Loucy (cell line): ENCODE data around the gene E2F1.

Experiments
- H2AFZ ChIP-seq: fragments of 200-600 bp; sonication (generic); 2 replicates; pipeline ENCODE4 v1.6.0; 2016; ENCODE audit warnings: antibody characterized with exemption, mild to moderate bottlenecking, low read length, moderate library complexity
- H3F3A ChIP-seq: fragments of 200-600 bp; 2 replicates; pipeline ENCODE4 v1.6.0; 2016; ENCODE audit warnings: antibody characterized with exemption, low read depth, mild to moderate bottlenecking
- H3K27me3 ChIP-seq: fragments of 200-600 bp; sonication (generic); 2 replicates; pipeline ENCODE4 v1.6.1; 2014; ENCODE audit warnings: low read length, mild to moderate bottlenecking; ENCODE audit not compliant: insufficient read depth, poor library complexity, severe bottlenecking
- H3K36me3 ChIP-seq: fragments of 200-600 bp; sonication (generic); 2 replicates; pipeline ENCODE4 v1.6.1; 2016; ENCODE audit warnings: low read length; ENCODE audit not compliant: insufficient read depth
- H3K4me1 ChIP-seq: fragments of 200-600 bp; sonication (generic); 2 replicates; pipeline ENCODE4 v1.5.1; 2014; ENCODE audit warnings: low read length, mild to moderate bottlenecking; ENCODE audit not compliant: insufficient read depth, poor library complexity, severe bottlenecking
- H3K4me2 ChIP-seq: fragments of 200-600 bp; sonication (generic); 2 replicates; pipeline ENCODE4 v1.6.0; 2014; ENCODE audit warnings: antibody characterized with exemption, low read length, low read depth, mild to moderate bottlenecking; ENCODE audit not compliant: poor library complexity, severe bottlenecking
- H3K4me3 ChIP-seq: fragments of 200-600 bp; sonication (generic); 2 replicates; pipeline ENCODE4 v1.5.1; 2014; ENCODE audit warnings: low read length, mild to moderate bottlenecking, mixed read lengths; ENCODE audit not compliant: poor library complexity, severe bottlenecking
- H3K79me2 ChIP-seq: fragments of 200-600 bp; sonication (generic); 2 replicates; pipeline ENCODE4 v1.6.1; 2014; ENCODE audit warnings: low read length; ENCODE audit not compliant: insufficient read depth
- H3K9ac ChIP-seq: fragments of 200-600 bp; sonication (generic); 2 replicates; pipeline ENCODE4 v1.6.0; 2014; ENCODE audit warnings: mild to moderate bottlenecking, low read depth, low read length, moderate library complexity; ENCODE audit not compliant: poor library complexity, severe bottlenecking
- H3K9me2 ChIP-seq: fragments of 200-600 bp; sonication (generic); replicated peaks from 2 replicates; pipeline ENCODE4 v1.6.1; 2016; ENCODE audit warnings: low read depth, low read length, mixed read lengths
- H3K9me3 ChIP-seq: fragments of 200-600 bp; sonication (generic); 2 replicates; pipeline ENCODE4 v1.6.1; 2014; ENCODE audit warnings: mild to moderate bottlenecking, antibody characterized with exemption, low read length, low read depth; ENCODE audit not compliant: insufficient read depth
- H4K20me1 ChIP-seq: fragments of 200-600 bp; sonication (generic); 2 replicates; pipeline ENCODE4 v1.6.0; 2014; ENCODE audit warnings: antibody characterized with exemption, low read length, mild to moderate bottlenecking; ENCODE audit not compliant: insufficient read depth, poor library complexity, severe bottlenecking
- CTCF ChIP-seq: fragments of 200-600 bp; sonication (generic); conservative IDR thresholded peaks from 2 replicates; pipeline ENCODE4 v1.5.1; 2014; ENCODE audit warnings: mild to moderate bottlenecking, antibody characterized with exemption, low read length
- EZH2phosphoT487 ChIP-seq: fragments of 200-600 bp; IDR thresholded peaks from 2 replicates; pipeline ENCODE4 v1.6.1; 2018; ENCODE audit warnings: antibody characterized with exemption, mild to moderate bottlenecking, moderate library complexity, borderline replicate concordance

Gene E2F1

GRCh38 chr20:33650111-33650752 lies 36.0 kb downstream of the E2F1 start:
- no peak for TF ChIP-seq EZH2phosphoT487
- Histone ChIP-seq H3F3A (no peaks in the 10 kb centered on the region), H3K79me2 (no peaks in the 10 kb centered on the region), H3K4me3 (no peak overlapping the region), H3K4me1 (peaks cover 6% of the 10 kb centered on the region), H4K20me1 (no peaks in the 10 kb centered on the region), H2AFZ (no peak overlapping the region), H3K9me3 (no peaks in the 10 kb centered on the region), H3K9ac (no peak overlapping the region), H3K27me3 (no peaks in the 10 kb centered on the region), H3K4me2 (no peak overlapping the region), H3K9me2 (no peaks in the 10 kb centered on the region), H3K36me3 (peaks cover 7% of the 10 kb centered on the region; the same call in 1 of the 2 replicates)

GRCh38 chr20:33649201-33649681 lies 36.9 kb downstream of the E2F1 start:
- Histone ChIP-seq H3K36me3 (peaks cover 16% of the 10 kb centered on the region; the same call in 1 of the 2 replicates), H4K20me1 (no peaks in the 10 kb centered on the region), H3K9me3 (no peaks in the 10 kb centered on the region), H3K9ac (no peak overlapping the region), H3K27me3 (no peaks in the 10 kb centered on the region), H3K4me2 (no peak overlapping the region), H3F3A (no peaks in the 10 kb centered on the region), H3K4me1 (peaks cover 13% of the 10 kb centered on the region), H3K4me3 (no peak overlapping the region), H3K9me2 (no peaks in the 10 kb centered on the region), H2AFZ (no peak overlapping the region), H3K79me2 (no peaks in the 10 kb centered on the region)
- TF ChIP-seq EZH2phosphoT487 (no peak), CTCF (no peak)

GRCh38 chr20:33648396-33649004 lies 37.7 kb downstream of the E2F1 start:
- H3K9me3 ChIP-seq, result no peaks in the 10 kb centered on the region
- H3K4me3 ChIP-seq, result no peak overlapping the region

More at GRCh38 chr20:33648396-33649004, 37.7 kb downstream of the E2F1 start:
- Histone ChIP-seq H3K4me1 (peaks cover 14% of the 10 kb centered on the region), H3K36me3 (peaks cover 17% of the 10 kb centered on the region; the same call in 1 of the 2 replicates), H3K27me3 (no peaks in the 10 kb centered on the region), H2AFZ (no peak overlapping the region), H3K79me2 (no peaks in the 10 kb centered on the region), H3K9me2 (no peaks in the 10 kb centered on the region), H3K9ac (no peak overlapping the region), H3F3A (no peaks in the 10 kb centered on the region), H3K4me2 (no peak overlapping the region), H4K20me1 (no peaks in the 10 kb centered on the region)
- TF ChIP-seq EZH2phosphoT487 (no peak), CTCF (no peak)
